Measurements from ENCODE around the gene EMC6.

The EMC6 gene

DNA sequence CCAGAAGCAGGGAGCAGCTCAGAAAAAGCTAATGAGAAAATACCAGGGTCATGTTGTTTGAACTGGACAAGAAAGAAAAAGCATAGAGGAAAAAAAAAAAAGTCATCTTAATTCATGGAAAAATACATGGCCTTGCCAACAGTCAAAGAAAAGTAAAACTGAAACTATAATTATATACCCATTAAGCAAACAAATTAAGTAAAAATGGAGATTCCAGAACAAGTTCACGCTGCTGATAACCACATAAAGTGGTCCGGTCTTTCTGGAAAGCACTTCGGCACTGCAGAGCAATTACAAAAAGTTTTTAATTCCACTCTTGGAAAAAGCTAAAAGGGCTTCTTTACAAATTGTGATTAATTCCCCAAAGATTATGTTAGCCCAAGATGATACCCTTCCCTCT lies 39.8 kb downstream of the EMC6 start:
- DNase-seq (ENCODE audit: low read depth, low spot score) = no peak

DNA sequence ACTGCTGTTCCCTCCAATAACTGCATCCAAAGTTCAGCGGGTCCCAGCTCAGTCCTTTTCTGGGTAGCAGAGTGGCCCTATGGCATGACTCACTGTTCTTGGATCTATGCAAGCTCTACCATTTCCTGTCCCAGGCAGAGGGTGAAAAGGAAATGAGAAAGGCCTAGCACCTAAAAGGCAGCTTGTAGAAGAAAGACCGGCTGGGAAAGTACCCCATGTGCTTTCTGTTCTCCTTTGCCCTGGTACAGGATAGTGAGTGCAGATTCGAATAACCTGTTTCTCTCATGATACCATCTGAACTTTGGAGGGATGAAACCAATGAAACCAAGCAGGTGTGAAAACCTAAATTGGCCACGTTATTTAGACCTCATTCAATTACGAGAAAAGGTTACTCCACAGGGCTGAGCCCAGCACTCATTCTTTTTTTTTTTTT lies 42.4 kb downstream of the EMC6 start:
- no peak for DNase-seq (ENCODE audit: low read depth, low spot score)

DNA sequence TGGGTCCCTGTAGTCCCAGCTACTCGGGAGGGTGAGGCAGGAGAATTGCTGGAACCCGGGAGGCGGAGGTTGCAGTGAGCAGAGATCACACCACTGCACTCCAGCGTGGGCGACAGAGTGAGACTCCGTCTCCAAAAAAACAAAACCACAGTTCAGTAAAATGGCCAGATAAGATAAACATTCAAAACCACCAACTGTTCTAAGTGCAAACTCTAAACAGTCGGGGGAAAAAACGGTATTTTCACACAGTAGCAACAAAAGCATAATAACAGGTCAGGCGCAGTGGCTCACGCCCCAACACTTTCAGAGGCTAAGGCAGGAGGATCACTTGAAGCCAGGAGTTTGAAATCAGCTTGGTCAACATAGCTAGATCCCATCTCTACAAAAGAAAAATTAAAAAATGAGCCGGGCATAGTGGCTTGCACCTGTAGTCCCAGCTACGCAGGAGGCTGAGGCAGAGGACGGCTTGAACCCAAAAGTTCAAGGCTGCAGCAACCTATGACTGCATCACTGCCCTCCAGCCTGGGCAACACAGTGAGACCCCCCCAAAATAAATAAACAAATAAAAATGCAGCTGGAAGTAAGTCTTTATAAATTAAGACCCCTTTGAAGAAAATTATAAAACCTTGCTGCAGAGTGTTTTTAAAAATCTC lies 44.3 kb downstream of the EMC6 start:
- no peak for DNase-seq (ENCODE audit: low read depth, low spot score)

DNA sequence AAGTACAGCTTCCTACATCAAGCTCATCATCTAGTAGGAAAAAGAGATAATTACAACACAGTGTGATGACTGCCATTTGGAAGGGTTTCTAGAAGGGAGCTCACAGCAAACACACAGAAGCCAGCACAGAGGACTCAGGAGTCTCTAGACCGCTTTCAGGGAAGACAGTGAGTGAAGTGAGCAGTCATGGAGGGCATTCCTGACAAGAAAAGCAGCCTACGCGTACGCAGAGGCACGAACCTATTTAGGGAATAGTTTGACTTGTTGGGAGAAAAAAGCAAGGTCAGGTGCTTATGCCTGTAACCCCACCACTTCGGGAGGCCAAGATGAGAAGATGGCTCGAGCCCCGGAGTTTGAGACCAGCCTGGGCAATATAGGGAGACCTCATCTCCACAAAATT lies 46.7 kb downstream of the EMC6 start:
- no peak for DNase-seq (ENCODE audit: low read depth, low spot score)

DNA sequence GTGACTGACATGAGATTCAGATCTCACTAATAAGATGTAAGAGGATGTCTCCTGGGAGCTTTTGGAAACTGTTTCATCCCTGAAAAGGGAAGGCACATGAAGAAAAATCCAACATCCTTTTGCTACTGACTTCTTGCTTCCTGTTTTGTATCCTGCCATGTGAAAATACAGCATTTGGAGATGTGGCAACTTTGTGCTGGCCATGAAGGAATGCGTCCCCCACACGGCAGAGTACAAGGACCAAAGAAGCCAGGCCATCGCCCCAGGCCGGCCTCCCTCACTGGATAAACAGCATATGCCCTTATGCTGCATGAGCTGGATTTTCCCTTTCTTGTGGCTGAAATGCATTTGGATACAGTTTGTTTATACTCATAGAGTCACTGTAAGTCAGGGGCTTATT lies 49.6 kb downstream of the EMC6 start:
- no peak for DNase-seq (ENCODE audit: low read depth, low spot score)

DNA sequence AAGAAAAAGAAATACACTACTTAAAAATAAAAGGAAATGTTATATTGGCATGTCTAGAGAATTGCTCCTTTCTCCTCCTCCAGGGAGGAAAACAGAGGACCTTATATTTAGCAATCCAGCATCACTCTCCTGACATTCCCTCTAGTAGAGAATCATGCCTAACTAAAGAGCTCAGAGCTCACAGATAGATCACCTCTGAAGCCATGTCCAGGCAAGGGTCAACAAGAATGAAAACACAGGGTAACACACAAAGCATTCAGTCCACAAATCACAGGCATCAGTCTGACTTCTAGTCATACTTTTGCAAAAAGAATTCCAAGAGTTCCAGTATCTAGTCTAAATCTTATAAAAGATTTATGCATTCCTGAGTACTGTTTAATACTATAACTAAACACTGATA lies 50.7 kb downstream of the EMC6 start:
- DNase-seq (ENCODE audit: low read depth, low spot score) = no peak
